ENCODE results near the gene LRBA. TPM values are rescaled to one million over a fixed set of nuclear protein-coding genes. Genes with fewer than 3 reads are reported as not detected.

Gene LRBA
- total and polyA plus RNA-seq, 4 donors: 8.2 to 69.8 (median 32.8) TPM

- H3K36me3 ChIP-seq (ENCODE audit: control insufficient read depth in 4 of 4, insufficient read depth in 3 of 4, low read depth in 1 of 4, low read length in 3 of 4): no peaks in the 10 kb centered on the region
- no peak overlapping the region for H3K4me3 ChIP-seq (ENCODE audit: low read depth in 1 of 3, low read length in 3 of 3)
- no peak overlapping the region for H3K27ac ChIP-seq (ENCODE audit: low read depth in 1 of 2, low read length in 2 of 2)
- H3K9ac ChIP-seq (ENCODE audit: low read depth in 1 of 2, low read length in 2 of 2): no peak overlapping the region
- no peak for DNase-seq (ENCODE audit: low spot score)
- H3K27me3 ChIP-seq (ENCODE audit: control insufficient read depth in 4 of 4, insufficient read depth in 4 of 4, low read length in 3 of 4): no peaks in the 10 kb centered on the region
- no peak for TF ChIP-seq ATF3 (IDR thresholded peaks at IDR 0.05)
- no peak for TF ChIP-seq TAF1 (conservative IDR thresholded peaks at IDR 0.05)
- no peak for TF ChIP-seq SP1 (IDR thresholded peaks at IDR 0.05)
- TF ChIP-seq REST (IDR thresholded peaks at IDR 0.05): no peak
- no peak for TF ChIP-seq JUND (IDR thresholded peaks at IDR 0.05)
- TF ChIP-seq FOXA2 (IDR thresholded peaks at IDR 0.05): no peak
- TF ChIP-seq, protein P1, sequence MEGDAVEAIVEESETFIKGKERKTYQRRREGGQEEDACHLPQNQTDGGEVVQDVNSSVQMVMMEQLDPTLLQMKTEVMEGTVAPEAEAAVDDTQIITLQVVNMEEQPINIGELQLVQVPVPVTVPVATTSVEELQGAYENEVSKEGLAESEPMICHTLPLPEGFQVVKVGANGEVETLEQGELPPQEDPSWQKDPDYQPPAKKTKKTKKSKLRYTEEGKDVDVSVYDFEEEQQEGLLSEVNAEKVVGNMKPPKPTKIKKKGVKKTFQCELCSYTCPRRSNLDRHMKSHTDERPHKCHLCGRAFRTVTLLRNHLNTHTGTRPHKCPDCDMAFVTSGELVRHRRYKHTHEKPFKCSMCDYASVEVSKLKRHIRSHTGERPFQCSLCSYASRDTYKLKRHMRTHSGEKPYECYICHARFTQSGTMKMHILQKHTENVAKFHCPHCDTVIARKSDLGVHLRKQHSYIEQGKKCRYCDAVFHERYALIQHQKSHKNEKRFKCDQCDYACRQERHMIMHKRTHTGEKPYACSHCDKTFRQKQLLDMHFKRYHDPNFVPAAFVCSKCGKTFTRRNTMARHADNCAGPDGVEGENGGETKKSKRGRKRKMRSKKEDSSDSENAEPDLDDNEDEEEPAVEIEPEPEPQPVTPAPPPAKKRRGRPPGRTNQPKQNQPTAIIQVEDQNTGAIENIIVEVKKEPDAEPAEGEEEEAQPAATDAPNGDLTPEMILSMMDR (IDR thresholded peaks at IDR 0.05; ENCODE audit: low read depth, low read length, missing input control): no peak
- TF ChIP-seq RXRA (IDR thresholded peaks at IDR 0.05): no peak
- TF ChIP-seq YY1 (IDR thresholded peaks at IDR 0.05): no peak
- no peak for TF ChIP-seq NR2F2 (IDR thresholded peaks at IDR 0.05)
- TF ChIP-seq RAD21 (IDR thresholded peaks at IDR 0.05): no peak
- no peak for TF ChIP-seq GABPA (IDR thresholded peaks at IDR 0.05 in 1 of 2, conservative IDR thresholded peaks at IDR 0.05 in 1 of 2)
- TF ChIP-seq EGR1 (IDR thresholded peaks at IDR 0.05; ENCODE audit: low read depth in 2 of 2): no peak
- 82% methylated on average over 2 of the region's 2 CpGs for WGBS
- H3K9me3 ChIP-seq (ENCODE audit: control insufficient read depth in 4 of 4, low read length in 3 of 4): no peaks in the 10 kb centered on the region
- H3K4me1 ChIP-seq (ENCODE audit: control insufficient read depth in 4 of 4, insufficient read depth in 4 of 4, low read length in 3 of 4): peaks cover 0 to 3% (median 0%) of the 10 kb centered on the region in 4 donors
Observed at GRCh38 chr4:150695162-150695561, 319.9 kb downstream of the LRBA start.

DNA sequence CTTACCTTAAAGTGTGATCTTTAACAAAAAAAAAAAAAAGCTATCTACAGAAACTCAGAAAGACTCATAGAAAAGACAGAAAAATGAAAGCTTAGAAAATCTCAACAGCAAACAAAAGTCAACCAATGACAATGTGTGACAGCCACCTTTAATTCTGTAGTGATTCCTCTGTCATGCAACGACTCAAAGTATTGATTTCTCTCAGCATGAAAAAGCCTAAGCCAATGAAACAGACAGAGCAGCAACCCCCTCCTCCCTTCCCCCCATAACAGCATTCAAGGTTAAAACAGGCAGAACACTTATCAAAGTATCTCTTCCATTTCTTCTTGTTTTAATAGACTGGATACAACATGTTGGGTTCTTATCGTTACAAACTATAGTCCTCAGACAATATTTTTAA lies 320.6 kb downstream of the LRBA start:
- no peak overlapping the region for H3K4me3 ChIP-seq (ENCODE audit: low read depth in 1 of 3, low read length in 3 of 3)

More for the DNA sequence above, 320.6 kb downstream of the LRBA start:
- Histone ChIP-seq H3K9me3 (ENCODE audit: control insufficient read depth in 4 of 4, low read length in 3 of 4) (no peaks in the 10 kb centered on the region), H3K4me1 (ENCODE audit: control insufficient read depth in 4 of 4, insufficient read depth in 4 of 4, low read length in 3 of 4) (peaks cover 0 to 3% (median 0%) of the 10 kb centered on the region in 4 donors), H3K27ac (ENCODE audit: low read depth in 1 of 2, low read length in 2 of 2) (no peak overlapping the region), H3K9ac (ENCODE audit: low read depth in 1 of 2, low read length in 2 of 2) (no peak overlapping the region), H3K27me3 (ENCODE audit: control insufficient read depth in 4 of 4, insufficient read depth in 4 of 4, low read length in 3 of 4) (no peaks in the 10 kb centered on the region), H3K36me3 (ENCODE audit: control insufficient read depth in 4 of 4, insufficient read depth in 3 of 4, low read depth in 1 of 4, low read length in 3 of 4) (no peaks in the 10 kb centered on the region)
- TF ChIP-seq, protein P2, sequence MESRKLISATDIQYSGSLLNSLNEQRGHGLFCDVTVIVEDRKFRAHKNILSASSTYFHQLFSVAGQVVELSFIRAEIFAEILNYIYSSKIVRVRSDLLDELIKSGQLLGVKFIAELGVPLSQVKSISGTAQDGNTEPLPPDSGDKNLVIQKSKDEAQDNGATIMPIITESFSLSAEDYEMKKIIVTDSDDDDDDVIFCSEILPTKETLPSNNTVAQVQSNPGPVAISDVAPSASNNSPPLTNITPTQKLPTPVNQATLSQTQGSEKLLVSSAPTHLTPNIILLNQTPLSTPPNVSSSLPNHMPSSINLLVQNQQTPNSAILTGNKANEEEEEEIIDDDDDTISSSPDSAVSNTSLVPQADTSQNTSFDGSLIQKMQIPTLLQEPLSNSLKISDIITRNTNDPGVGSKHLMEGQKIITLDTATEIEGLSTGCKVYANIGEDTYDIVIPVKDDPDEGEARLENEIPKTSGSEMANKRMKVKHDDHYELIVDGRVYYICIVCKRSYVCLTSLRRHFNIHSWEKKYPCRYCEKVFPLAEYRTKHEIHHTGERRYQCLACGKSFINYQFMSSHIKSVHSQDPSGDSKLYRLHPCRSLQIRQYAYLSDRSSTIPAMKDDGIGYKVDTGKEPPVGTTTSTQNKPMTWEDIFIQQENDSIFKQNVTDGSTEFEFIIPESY (IDR thresholded peaks at IDR 0.05): no peak
- peak in 1 of 2 donors; percentile 15 for TF ChIP-seq RAD21 (IDR thresholded peaks at IDR 0.05)
- TF ChIP-seq, protein P1 (IDR thresholded peaks at IDR 0.05; ENCODE audit: low read depth, low read length, missing input control): no peak
- no peak for TF ChIP-seq ATF3 (IDR thresholded peaks at IDR 0.05)
- TF ChIP-seq NR2F2 (IDR thresholded peaks at IDR 0.05): no peak
- TF ChIP-seq, protein P3, sequence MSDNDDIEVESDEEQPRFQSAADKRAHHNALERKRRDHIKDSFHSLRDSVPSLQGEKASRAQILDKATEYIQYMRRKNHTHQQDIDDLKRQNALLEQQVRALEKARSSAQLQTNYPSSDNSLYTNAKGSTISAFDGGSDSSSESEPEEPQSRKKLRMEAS (IDR thresholded peaks at IDR 0.05): no peak
- no peak for TF ChIP-seq GABPA (IDR thresholded peaks at IDR 0.05 in 1 of 2, conservative IDR thresholded peaks at IDR 0.05 in 1 of 2)
- no peak for TF ChIP-seq EGR1 (IDR thresholded peaks at IDR 0.05; ENCODE audit: low read depth in 2 of 2)
- TF ChIP-seq REST (IDR thresholded peaks at IDR 0.05): no peak
- WGBS: 52% methylated on average over 2 of the region's 2 CpGs
- DNase-seq (ENCODE audit: low spot score): no peak

Data from liver (tissue), 9 donors.